Measurements from ENCODE around the gene DMP1. TPM values are rescaled to one million over a fixed set of nuclear protein-coding genes. Genes with fewer than 3 reads are reported as not detected.
A peak's percentile ranks its signal among the peaks of the same experiment; 100 is the strongest.

The DMP1 gene
- not detected for total RNA-seq

DNA sequence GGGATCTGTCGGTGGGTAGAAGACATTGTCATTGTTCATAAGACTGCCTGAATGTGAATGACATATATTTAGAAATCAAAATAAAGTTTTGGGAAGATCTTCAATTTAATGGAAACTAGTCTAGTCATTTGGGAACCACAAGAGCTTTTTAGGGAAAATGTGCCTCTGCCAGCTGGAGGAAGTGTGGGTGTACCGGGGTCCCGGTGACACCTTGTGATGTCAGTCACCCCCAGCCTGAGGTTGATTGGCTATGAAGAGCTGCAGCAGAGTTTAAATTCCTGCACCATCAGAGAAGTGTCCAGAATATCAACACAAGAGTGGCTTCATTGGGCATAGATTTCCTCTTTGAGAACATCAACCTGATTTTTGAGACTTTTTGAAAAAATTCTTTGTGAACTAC lies at the start of gene DMP1:
Gene DMP1 (plus strand): TSS at position 301 of the 400 bp plus-strand sequence. CDS start 6,213 bp downstream, outside the sequence.
- DNase-seq, result no peak

GRCh38 chr4:87601361-87601760 lies 48.7 kb upstream of the DMP1 start:
- no peak for DNase-seq

DNA sequence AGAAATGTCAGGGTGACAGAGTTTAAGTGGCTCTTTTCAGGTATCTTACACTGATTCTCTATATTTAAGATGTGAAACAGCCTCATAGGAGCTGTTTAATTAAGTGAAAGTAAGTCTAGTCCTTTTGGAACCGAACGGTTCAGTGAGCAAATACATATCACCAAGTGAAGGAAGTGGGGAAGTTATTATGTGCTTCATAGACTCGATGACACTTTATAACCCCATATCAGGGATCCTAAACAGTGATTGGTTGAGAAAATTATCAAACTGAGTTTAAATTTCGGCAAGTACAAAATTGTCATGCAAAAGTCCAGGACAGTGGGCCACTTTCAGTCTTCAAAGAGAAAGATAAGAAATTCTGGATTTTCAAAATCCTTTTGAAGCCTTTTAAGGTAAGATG lies 41.9 kb upstream of the DMP1 start, which contains the start of gene DSPP:
Gene DSPP (plus strand): TSS at position 301 of the 400 bp plus-strand sequence. CDS start 2,380 bp downstream, outside the sequence.
- DNase-seq, result no peak

DNA sequence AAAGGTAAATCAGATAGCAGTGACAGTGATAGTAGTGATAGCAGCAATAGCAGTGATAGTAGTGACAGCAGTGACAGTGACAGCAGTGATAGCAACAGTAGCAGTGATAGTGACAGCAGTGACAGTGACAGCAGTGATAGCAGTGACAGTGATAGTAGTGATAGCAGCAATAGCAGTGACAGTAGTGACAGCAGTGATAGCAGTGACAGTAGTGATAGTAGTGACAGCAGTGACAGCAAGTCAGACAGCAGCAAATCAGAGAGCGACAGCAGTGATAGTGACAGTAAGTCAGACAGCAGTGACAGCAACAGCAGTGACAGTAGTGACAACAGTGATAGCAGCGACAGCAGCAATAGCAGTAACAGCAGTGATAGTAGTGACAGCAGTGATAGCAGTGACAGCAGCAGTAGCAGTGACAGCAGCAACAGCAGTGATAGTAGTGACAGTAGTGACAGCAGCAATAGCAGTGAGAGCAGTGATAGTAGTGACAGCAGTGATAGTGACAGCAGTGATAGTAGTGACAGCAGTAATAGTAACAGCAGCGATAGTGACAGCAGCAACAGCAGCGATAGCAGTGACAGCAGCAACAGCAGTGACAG lies 35.7 kb upstream of the DMP1 start:
- no peak for DNase-seq

DNA sequence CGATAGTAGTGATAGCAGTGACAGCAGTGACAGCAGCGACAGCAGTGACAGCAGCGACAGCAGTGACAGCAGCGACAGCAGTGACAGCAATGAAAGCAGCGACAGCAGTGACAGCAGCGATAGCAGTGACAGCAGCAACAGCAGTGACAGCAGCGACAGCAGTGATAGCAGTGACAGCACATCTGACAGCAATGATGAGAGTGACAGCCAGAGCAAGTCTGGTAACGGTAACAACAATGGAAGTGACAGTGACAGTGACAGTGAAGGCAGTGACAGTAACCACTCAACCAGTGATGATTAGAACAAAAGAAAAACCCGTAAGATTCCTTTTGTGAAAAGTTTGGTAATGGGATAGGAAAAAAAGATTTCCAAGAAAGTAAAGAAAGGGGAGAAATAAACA lies 33.8 kb upstream of the DMP1 start:
- DNase-seq, result no peak

DNA sequence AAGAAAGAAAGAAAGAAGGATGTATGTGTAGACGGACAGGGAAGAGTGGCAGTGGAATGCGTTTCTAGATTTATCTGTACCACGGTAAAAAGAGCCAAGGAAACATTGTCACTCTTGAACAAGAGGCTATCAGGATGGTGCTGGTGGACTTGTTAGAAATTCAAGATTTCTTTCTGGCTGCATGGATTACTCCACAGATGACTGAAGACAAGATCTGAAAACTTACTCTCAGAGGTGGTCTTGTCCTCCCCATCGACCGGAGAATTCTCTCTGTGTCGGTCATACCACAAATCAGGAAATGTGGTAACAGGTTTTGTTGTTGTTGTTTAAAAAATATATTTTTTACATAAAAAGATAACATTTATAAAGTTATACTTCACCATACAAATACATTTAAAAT lies 30.0 kb upstream of the DMP1 start:
- no peak for DNase-seq

DNA sequence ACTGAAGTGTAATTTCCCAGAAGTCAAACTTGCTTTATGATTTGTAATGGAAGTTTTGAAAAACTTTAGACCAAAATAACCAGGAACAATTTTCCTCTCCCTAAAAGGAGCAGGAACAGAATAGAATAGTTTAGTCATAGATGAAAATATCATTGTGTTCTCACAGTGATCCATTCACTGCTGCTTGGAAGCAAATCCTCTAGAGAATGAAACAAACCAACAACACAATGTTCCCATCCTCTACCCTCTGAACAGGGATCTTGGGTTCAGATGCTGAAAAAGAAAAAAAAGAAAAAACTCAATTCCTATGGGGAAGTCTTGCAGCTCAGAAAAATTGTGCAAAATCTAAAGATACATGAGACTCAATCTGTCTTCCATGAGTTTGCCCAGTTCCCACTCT lies 29.6 kb upstream of the DMP1 start:
- no peak for DNase-seq

- no peak for DNase-seq
Measured at GRCh38 chr4:87622303-87622702, 27.8 kb upstream of the DMP1 start.

GRCh38 chr4:87624698-87625097 lies 25.4 kb upstream of the DMP1 start:
- DNase-seq, result no peak

DNA sequence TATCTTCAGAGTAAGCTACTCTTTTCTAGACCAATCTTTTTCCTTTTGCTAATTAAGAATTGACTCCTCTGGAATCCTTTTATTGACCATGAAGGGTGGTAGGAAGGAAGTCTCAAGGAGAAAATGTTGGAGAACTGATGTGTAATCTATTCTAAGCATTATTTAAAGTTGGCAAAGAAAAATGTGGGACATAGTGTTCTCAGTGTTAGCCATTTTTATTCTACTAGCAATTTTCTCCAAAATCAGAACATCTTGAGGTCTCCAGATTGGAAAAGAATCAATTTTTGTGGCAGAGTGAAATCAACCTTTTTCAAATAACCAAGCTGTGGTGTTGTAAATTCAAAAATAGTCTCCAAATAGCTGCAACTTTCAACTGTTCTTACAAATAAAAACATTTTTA lies 18.4 kb upstream of the DMP1 start:
- no peak for DNase-seq

GRCh38 chr4:87632469-87632868 lies 17.6 kb upstream of the DMP1 start:
- DNase-seq, result no peak

DNA sequence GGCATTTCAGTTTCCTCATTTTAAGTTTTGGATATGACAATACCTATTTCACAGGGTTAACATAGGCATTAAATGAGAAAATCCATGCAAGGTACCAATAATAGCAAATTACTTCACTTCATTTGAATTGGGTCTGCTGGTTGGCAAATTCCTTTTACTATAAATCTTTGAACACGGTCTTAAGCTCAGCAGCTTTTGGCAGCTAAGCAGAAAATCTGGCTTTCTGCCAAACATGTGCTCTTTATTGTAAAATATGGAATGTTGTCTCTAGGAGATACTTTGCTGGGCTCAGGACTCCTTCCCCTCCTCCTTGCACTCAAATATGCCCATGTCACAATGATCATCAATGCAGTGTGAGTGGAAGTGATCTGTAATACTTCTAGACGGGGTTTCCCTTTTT lies 16.8 kb upstream of the DMP1 start:
- peak; percentile 91 for DNase-seq

DNA sequence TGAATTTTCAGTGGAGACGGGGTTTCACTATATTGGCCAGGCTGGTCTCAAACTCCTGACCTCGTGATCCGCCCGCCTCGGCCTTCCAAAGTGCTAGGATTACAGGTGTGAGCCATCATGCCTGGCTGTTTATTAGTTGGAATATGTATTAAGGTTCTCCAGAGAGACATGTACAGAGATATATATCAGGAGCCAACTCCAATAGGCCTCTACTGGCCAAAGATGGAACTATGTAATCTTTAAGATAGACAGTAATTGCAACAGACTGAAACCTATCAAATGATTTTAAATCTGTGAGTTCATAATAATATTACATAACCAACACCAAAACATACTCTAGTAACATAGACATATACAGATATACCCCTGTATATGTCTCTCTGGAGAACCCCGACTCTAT lies 5.8 kb upstream of the DMP1 start:
- no peak for DNase-seq

DNA sequence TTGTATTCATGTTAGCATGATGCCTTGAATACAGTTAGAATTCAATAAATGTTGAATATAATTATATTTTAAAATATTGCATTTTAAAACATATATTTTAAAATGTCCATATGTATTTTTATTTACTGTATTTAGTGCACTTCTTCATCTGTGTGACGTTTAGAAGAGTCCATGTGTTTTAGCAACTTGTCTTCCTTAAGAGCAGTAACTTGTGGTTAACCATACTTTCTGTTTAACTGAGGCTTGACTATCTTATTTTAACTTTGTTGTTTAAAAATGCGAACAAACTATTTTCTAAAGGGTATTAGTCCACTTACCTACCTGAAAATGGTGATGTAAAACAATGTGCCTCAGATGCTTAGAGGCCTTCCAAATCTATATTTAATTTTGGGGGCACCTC lies 858 bp downstream of the DMP1 start:
- DNase-seq, result no peak

GRCh38 chr4:87651941-87652340 lies 1.9 kb downstream of the DMP1 start:
- no peak for DNase-seq

- DNase-seq, result no peak
Measured at GRCh38 chr4:87654487-87655044, 4.5 kb downstream of the DMP1 start.

DNA sequence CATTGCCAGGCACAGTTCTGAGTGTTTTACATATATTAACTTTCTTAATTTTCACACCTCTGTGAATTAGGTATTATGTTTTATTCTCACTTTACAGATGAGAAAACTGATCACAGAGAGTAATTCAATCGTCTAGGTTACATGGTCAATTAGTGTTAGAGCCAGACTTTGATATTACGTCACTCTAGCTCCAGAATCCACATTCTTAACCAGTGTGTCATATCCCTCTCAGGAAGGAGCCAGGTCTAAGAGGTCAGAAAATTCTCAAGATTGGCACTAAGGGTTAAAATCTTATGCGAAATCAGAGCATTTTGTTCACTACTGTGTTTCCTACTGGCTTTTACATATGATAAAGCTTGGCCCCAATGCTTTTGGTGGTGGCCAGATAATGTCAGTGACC lies 7.4 kb downstream of the DMP1 start:
- DNase-seq, result no peak

- no peak for DNase-seq
Measured at GRCh38 chr4:87659247-87659931, 9.3 kb downstream of the DMP1 start.

- DNase-seq, result no peak
Measured at GRCh38 chr4:87662871-87663270, 12.8 kb downstream of the DMP1 start.

DNA sequence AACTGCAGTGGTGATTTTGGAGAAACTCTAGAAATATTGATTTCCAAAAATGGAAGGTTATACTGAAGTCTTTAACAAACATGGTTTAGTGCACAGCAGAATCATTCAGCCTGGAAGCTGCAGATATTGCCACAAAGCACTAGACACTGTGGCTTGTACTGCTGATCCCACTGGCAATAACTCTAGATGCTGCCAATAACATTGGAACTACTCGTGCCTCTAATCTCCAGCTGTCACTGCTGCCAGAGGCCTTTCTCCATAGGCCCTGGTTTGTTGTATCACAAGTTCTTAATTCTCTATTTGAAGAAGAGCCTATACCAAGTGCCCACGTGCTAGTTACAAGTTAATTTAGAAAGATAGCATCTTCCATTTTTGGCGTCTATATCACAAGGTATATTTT lies 19.3 kb downstream of the DMP1 start:
- peak; percentile 51 for DNase-seq

GRCh38 chr4:87677731-87678130 lies 27.7 kb downstream of the DMP1 start:
- no peak for DNase-seq

- peak; percentile 84 for DNase-seq
Measured at GRCh38 chr4:87679449-87680169, 29.5 kb downstream of the DMP1 start.

DNA sequence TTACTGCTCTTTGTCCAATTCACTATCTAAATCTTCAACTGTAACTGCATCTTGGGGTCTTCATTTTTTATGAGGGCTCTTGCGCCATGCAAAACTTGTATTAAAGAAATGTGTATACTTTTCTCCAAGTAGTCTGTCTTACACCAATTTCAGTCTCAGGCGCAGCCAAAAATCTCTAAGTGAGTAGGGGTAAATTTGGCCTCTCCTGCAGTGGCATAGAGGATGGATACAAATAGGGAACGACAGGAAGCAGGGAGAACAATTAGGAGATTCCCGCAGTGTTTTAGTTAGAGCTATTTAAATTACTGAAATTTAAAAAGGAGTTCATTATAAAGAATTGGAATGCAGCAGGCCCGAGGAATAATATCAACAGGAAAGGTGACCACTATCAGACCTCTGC lies 30.2 kb downstream of the DMP1 start:
- no peak for DNase-seq
